Measurements from ENCODE around the gene COL6A2. TPM values are rescaled to one million over a fixed set of nuclear protein-coding genes. Genes with fewer than 3 reads are reported as not detected.
A peak's percentile ranks its signal among the peaks of the same experiment; 100 is the strongest.

The COL6A2 gene
- total and polyA plus RNA-seq, 8 donors = 362 to 647 (median 447) TPM

DNA sequence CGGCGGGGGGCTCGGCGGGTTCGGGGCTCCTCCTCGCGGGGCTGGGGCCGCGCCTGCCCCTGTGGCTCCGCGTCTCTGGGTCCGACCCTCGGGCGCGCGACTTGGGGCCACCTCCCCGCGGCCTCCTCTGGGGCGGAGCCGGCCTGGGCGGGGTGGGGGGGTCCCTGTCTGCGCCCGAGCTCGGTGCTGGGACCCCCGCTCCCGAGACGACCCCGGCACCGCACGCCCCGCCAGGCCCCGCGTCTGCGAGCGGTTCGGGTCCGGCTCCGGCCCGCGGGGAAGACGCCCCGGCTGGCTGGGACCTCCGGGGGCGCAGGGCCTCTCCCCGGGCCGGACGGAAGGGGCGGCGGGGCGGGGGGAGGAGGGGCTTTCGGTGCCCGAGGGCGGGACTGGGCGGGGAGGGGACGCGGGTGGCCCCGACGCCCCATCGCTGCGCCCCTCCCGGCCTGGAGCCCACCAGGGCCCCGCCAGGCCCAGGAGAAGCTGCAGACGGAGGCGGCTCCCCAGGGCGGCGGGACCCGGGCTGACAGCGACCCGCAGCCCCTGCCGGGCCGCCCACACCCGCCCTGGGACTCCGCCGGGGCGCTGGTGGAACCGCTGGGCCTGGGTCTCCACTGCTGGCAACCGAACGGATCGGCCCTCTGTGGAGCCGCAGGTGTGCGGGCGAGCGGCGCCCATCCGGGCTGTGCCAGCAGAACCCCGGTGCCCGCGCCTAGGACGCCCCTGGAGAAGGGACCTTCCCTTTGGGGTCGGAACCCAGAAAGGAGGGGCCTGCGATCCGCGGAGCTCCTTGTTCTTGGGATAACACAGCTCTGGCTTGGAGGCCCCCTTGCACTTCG is 610 bp downstream of the COL6A2 start:
- TF ChIP-seq CTCF (IDR thresholded peaks at IDR 0.05) = no peak
- peaks cover 24 to 65% of the 10 kb centered on the region in 2 donors for H3K27me3 ChIP-seq
- H3K4me3 ChIP-seq = peak overlapping the region; percentile 48 to 53
- H3K36me3 ChIP-seq = no peaks in the 10 kb centered on the region
- intact Hi-C loops (cut with DNase I) = loop anchor here in 1 of 2 donors (5.0 kb wide), 1 partner anchor 116 kb away; the partner anchor contains the start of gene COL6A1
- ATAC-seq = peak; percentile 22
- DNase-seq = peak in 3 of 4 donors; percentile 31 to 75 (median 35)
- H3K4me1 ChIP-seq = peaks cover 0 to 5% of the 10 kb centered on the region in 2 donors
- peaks cover 0 to 4% of the 10 kb centered on the region in 2 donors for H3K9me3 ChIP-seq
- peak overlapping the region; percentile 61 to 81 for H3K27ac ChIP-seq

- H3K4me3 ChIP-seq = peak overlapping the region; percentile 48 to 53
- intact Hi-C loops (cut with DNase I) = loop anchor here in 1 of 2 donors (5.0 kb wide), 1 partner anchor 117 kb away; the partner anchor contains the start of gene COL6A1
- H3K9me3 ChIP-seq = peaks cover 0 to 4% of the 10 kb centered on the region in 2 donors
- peaks cover 24 to 68% of the 10 kb centered on the region in 2 donors for H3K27me3 ChIP-seq
- DNase-seq (peak in 3 of 4 donors; percentile 30 to 72 (median 36)), ATAC-seq (peak; percentile 24)
- peak overlapping the region in 1 of 2 donors; percentile 26 for H3K27ac ChIP-seq
- H3K36me3 ChIP-seq = no peaks in the 10 kb centered on the region
- H3K4me1 ChIP-seq = peaks cover 0 to 5% of the 10 kb centered on the region in 2 donors
- no peak for TF ChIP-seq CTCF (IDR thresholded peaks at IDR 0.05)
These were observed 1.6 kb downstream of the COL6A2 start for GRCh38 chr21:46099476-46099875.

GRCh38 chr21:46100020-46100419 is 2.1 kb downstream of the COL6A2 start:
- Histone ChIP-seq H3K4me3 (peak overlapping the region in 1 of 2 donors; percentile 48), H3K36me3 (no peaks in the 10 kb centered on the region), H3K27ac (peak overlapping the region in 1 of 2 donors; percentile 26), H3K9me3 (peaks cover 0 to 4% of the 10 kb centered on the region in 2 donors), H3K4me1 (peaks cover 0 to 5% of the 10 kb centered on the region in 2 donors), H3K27me3 (peaks cover 24 to 68% of the 10 kb centered on the region in 2 donors)
- no peak for TF ChIP-seq CTCF (IDR thresholded peaks at IDR 0.05)
- DNase-seq (peak in 1 of 4 donors; percentile 16), ATAC-seq (no peak)
- intact Hi-C loops (cut with DNase I) = no loop called here

DNA sequence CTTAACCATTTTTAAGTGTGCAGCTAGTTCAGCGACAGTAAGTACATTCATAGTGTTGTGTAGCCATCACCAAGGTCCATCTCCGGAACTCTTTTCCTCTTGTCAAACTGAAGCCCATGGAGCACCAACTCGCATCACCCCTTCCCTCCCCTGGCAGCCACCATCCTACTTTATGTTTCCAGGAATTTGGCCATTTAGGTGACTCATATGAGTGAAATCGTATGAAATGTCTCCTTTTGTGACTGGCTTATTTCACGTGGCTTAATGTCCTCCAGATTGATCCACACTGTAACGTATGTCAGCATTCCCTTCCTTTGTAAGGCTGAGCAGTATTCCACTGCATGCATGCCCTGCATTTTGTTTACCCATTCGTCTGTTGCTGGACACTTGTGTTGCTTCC is 2.5 kb downstream of the COL6A2 start:
- Histone ChIP-seq H3K9me3 (peaks cover 0 to 4% of the 10 kb centered on the region in 2 donors), H3K27ac (no peak overlapping the region), H3K27me3 (peaks cover 24 to 68% of the 10 kb centered on the region in 2 donors), H3K36me3 (no peaks in the 10 kb centered on the region), H3K4me3 (peak overlapping the region in 1 of 2 donors; percentile 6), H3K4me1 (peaks cover 0 to 5% of the 10 kb centered on the region in 2 donors)
- no peak for TF ChIP-seq CTCF (IDR thresholded peaks at IDR 0.05)
- ATAC-seq (no peak), DNase-seq (no peak)
- intact Hi-C loops (cut with DNase I) = no loop called here

GRCh38 chr21:46100906-46101305 is 3.0 kb downstream of the COL6A2 start:
- no peak overlapping the region for H3K4me3 ChIP-seq
- no peak for TF ChIP-seq CTCF (IDR thresholded peaks at IDR 0.05)
- DNase-seq = no peak

More at GRCh38 chr21:46100906-46101305, 3.0 kb downstream of the COL6A2 start:
- Histone ChIP-seq H3K36me3 (no peaks in the 10 kb centered on the region), H3K27ac (no peak overlapping the region), H3K27me3 (peaks cover 24 to 68% of the 10 kb centered on the region in 2 donors), H3K4me1 (peaks cover 0 to 5% of the 10 kb centered on the region in 2 donors), H3K9me3 (peaks cover 0 to 4% of the 10 kb centered on the region in 2 donors)
- ATAC-seq = no peak
- intact Hi-C loops (cut with DNase I) = no loop called here
